ENCODE measurements around the gene PRX.
"Not testable (repeated sequence)": the region's sequence is repeated elsewhere in the genome, so short reads cannot be mapped to it uniquely, and the experiment has no call there.

The PRX gene

GRCh38 chr19:40441719-40442253 lies 28.6 kb upstream of the PRX start:
- Histone ChIP-seq H3K9me3 (ENCODE audit: control insufficient read depth in 5 of 5, low read length in 5 of 5) (no peaks in the 10 kb centered on the region), H3K4me1 (ENCODE audit: control insufficient read depth in 5 of 5, insufficient read depth in 5 of 5, low read length in 5 of 5) (peaks cover 9 to 28% (median 23%) of the 10 kb centered on the region in 5 donors), H3K9ac (ENCODE audit: low read length in 5 of 5) (peak overlapping the region in 4 of 5 donors; percentile 70 to 99 (median 86)), H3K36me3 (ENCODE audit: control insufficient read depth in 5 of 5, insufficient read depth in 5 of 5, low read length in 5 of 5) (peaks cover 0 to 28% (median 22%) of the 10 kb centered on the region in 5 donors), H3K27me3 (ENCODE audit: control insufficient read depth in 5 of 5, insufficient read depth in 4 of 5, low read length in 5 of 5) (no peaks in the 10 kb centered on the region), H3K27ac (ENCODE audit: low read depth, low read length) (peak overlapping the region; percentile 99), H3K4me3 (ENCODE audit: low read depth in 1 of 5, low read length in 5 of 5) (peak overlapping the region in 2 of 5 donors; percentile 83 to 100)

- peaks cover 11 to 28% (median 26%) of the 10 kb centered on the region in 5 donors for H3K4me1 ChIP-seq (ENCODE audit: control insufficient read depth in 5 of 5, insufficient read depth in 5 of 5, low read length in 5 of 5)
- H3K4me3 ChIP-seq (ENCODE audit: low read depth in 1 of 5, low read length in 5 of 5): no peak overlapping the region
- H3K27me3 ChIP-seq (ENCODE audit: control insufficient read depth in 5 of 5, insufficient read depth in 4 of 5, low read length in 5 of 5): no peaks in the 10 kb centered on the region
- no peak overlapping the region for H3K9ac ChIP-seq (ENCODE audit: low read length in 5 of 5)
- H3K27ac ChIP-seq (ENCODE audit: low read depth, low read length): no peak overlapping the region
- peaks cover 0 to 23% (median 21%) of the 10 kb centered on the region in 5 donors for H3K36me3 ChIP-seq (ENCODE audit: control insufficient read depth in 5 of 5, insufficient read depth in 5 of 5, low read length in 5 of 5)
- no peaks in the 10 kb centered on the region for H3K9me3 ChIP-seq (ENCODE audit: control insufficient read depth in 5 of 5, low read length in 5 of 5)
These were observed 25.1 kb upstream of the PRX start for GRCh38 chr19:40438284-40438683.

- Histone ChIP-seq H3K36me3 (ENCODE audit: control insufficient read depth in 5 of 5, insufficient read depth in 5 of 5, low read length in 5 of 5) (no peaks in the 10 kb centered on the region), H3K9ac (ENCODE audit: low read length in 5 of 5) (peak overlapping the region; percentile 79 to 93 (median 86)), H3K9me3 (ENCODE audit: control insufficient read depth in 5 of 5, low read length in 5 of 5) (no peaks in the 10 kb centered on the region), H3K4me3 (ENCODE audit: low read depth in 1 of 5, low read length in 5 of 5) (peak overlapping the region; percentile 48 to 83 (median 68)), H3K27ac (ENCODE audit: low read depth, low read length) (peak overlapping the region; percentile 98), H3K27me3 (ENCODE audit: control insufficient read depth in 5 of 5, insufficient read depth in 4 of 5, low read length in 5 of 5) (no peaks in the 10 kb centered on the region), H3K4me1 (ENCODE audit: control insufficient read depth in 5 of 5, insufficient read depth in 5 of 5, low read length in 5 of 5) (peaks cover 5 to 19% (median 18%) of the 10 kb centered on the region in 5 donors)
These were observed 20.4 kb upstream of the PRX start for GRCh38 chr19:40433391-40434216.

- Histone ChIP-seq H3K9ac (ENCODE audit: low read length in 5 of 5) (peak overlapping the region; percentile 79 to 93 (median 86)), H3K27ac (ENCODE audit: low read depth, low read length) (peak overlapping the region; percentile 98), H3K4me3 (ENCODE audit: low read depth in 1 of 5, low read length in 5 of 5) (peak overlapping the region in 4 of 5 donors; percentile 66 to 83 (median 70))
These were observed 19.6 kb upstream of the PRX start for GRCh38 chr19:40432760-40433159.

DNA sequence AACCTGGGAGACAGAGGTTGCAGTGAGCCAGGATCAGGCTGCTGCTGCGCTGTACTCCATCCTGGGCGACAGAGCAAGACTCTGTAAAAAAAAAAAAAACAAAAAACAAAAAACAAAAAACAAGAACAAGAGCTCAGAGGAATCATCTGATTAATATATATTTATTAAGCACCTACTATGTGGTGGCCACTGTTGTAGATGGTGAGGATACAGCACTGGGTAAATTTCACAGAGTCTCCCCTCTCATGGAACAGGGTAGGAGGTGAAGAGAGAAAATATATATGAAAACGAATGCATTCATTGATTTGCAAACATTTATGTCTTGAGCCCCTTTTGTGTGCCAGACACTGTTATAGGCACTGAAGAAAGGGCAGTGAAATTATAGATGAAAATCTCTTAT lies 18.5 kb upstream of the PRX start:
- Histone ChIP-seq H3K27ac (ENCODE audit: low read depth, low read length) (no peak overlapping the region), H3K36me3 (ENCODE audit: control insufficient read depth in 5 of 5, insufficient read depth in 5 of 5, low read length in 5 of 5) (no peaks in the 10 kb centered on the region)

More at GRCh38 chr19:40432760-40433159, 19.6 kb upstream of the PRX start:
- not testable (repeated sequence) for H3K36me3 ChIP-seq (ENCODE audit: control insufficient read depth in 5 of 5, insufficient read depth in 5 of 5, low read length in 5 of 5); H3K9me3 ChIP-seq (ENCODE audit: control insufficient read depth in 5 of 5, low read length in 5 of 5); H3K27me3 ChIP-seq (ENCODE audit: control insufficient read depth in 5 of 5, insufficient read depth in 4 of 5, low read length in 5 of 5)
- H3K4me1 ChIP-seq (ENCODE audit: control insufficient read depth in 5 of 5, insufficient read depth in 5 of 5, low read length in 5 of 5): peaks cover 5 to 19% (median 18%) of the 10 kb centered on the region in 5 donors

DNA sequence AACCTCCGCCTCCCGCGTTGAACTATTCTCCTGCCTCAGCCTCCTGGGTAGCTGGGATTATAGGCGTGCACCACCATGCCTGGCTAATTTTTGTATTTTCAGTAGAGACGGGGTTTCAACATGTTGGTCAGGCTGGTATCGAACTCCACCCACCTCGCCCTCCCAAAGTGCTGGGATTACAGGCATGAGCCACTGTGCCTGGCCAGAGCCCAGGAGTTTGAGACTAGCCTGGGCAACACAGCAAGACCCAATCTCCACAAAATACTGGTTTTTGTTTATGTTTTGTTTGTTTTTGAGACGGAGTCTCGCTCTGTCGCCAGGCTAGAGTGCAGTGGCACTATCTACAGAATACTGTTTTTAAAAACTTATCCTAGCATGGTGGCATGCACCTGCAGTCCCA lies 17.1 kb upstream of the PRX start:
- not testable (repeated sequence) for H3K9me3 ChIP-seq (ENCODE audit: control insufficient read depth in 5 of 5, low read length in 5 of 5); H3K27ac ChIP-seq (ENCODE audit: low read depth, low read length); H3K4me3 ChIP-seq (ENCODE audit: low read depth in 1 of 5, low read length in 5 of 5); H3K27me3 ChIP-seq (ENCODE audit: control insufficient read depth in 5 of 5, insufficient read depth in 4 of 5, low read length in 5 of 5); H3K36me3 ChIP-seq (ENCODE audit: control insufficient read depth in 5 of 5, insufficient read depth in 5 of 5, low read length in 5 of 5); H3K9ac ChIP-seq (ENCODE audit: low read length in 5 of 5)
- H3K4me1 ChIP-seq (ENCODE audit: control insufficient read depth in 5 of 5, insufficient read depth in 5 of 5, low read length in 5 of 5): peaks cover 8 to 23% (median 22%) of the 10 kb centered on the region in 5 donors

More for the DNA sequence above, 18.5 kb upstream of the PRX start:
- Histone ChIP-seq H3K4me3 (ENCODE audit: low read depth in 1 of 5, low read length in 5 of 5) (no peak overlapping the region), H3K9ac (ENCODE audit: low read length in 5 of 5) (no peak overlapping the region), H3K4me1 (ENCODE audit: control insufficient read depth in 5 of 5, insufficient read depth in 5 of 5, low read length in 5 of 5) (peaks cover 5 to 19% (median 18%) of the 10 kb centered on the region in 5 donors), H3K9me3 (ENCODE audit: control insufficient read depth in 5 of 5, low read length in 5 of 5) (no peaks in the 10 kb centered on the region), H3K27me3 (ENCODE audit: control insufficient read depth in 5 of 5, insufficient read depth in 4 of 5, low read length in 5 of 5) (no peaks in the 10 kb centered on the region)

DNA sequence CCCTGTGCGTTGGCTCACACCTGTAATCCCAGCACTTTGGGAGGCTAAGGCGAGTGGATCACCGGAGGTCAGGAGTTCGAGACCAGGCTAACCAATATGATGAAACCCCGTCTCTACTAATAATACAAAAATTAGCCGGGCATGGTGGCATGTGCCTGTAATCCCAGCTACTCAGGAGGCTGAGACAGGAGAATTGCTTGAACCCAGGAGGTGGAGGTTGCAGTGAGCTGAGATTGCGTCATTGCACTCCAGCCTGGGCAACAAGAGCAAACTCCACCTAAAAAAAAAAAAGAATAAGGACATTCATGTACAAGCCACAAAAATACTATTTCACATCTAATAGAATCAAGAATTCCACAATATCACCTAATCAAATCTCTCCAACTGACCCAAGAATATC lies 15.0 kb upstream of the PRX start:
- peaks cover 5 to 32% (median 27%) of the 10 kb centered on the region in 5 donors for H3K4me1 ChIP-seq (ENCODE audit: control insufficient read depth in 5 of 5, insufficient read depth in 5 of 5, low read length in 5 of 5)
- not testable (repeated sequence) for H3K9ac ChIP-seq (ENCODE audit: low read length in 5 of 5); H3K27me3 ChIP-seq (ENCODE audit: control insufficient read depth in 5 of 5, insufficient read depth in 4 of 5, low read length in 5 of 5); H3K9me3 ChIP-seq (ENCODE audit: control insufficient read depth in 5 of 5, low read length in 5 of 5); H3K27ac ChIP-seq (ENCODE audit: low read depth, low read length); H3K36me3 ChIP-seq (ENCODE audit: control insufficient read depth in 5 of 5, insufficient read depth in 5 of 5, low read length in 5 of 5); H3K4me3 ChIP-seq (ENCODE audit: low read depth in 1 of 5, low read length in 5 of 5)

- peak within 1 kb of the TSS; percentile 84 to 99 (median 98) for H3K4me3 ChIP-seq (ENCODE audit: low read depth in 1 of 5, low read length in 5 of 5)
- peaks cover 3 to 41% (median 30%) of the 10 kb centered on the region in 5 donors for H3K4me1 ChIP-seq (ENCODE audit: control insufficient read depth in 5 of 5, insufficient read depth in 5 of 5, low read length in 5 of 5)
- H3K9me3 ChIP-seq (ENCODE audit: control insufficient read depth in 5 of 5, low read length in 5 of 5): no peaks in the 10 kb centered on the region
- peak within 1 kb of the TSS; percentile 98 for H3K27ac ChIP-seq (ENCODE audit: low read depth, low read length)
- H3K9ac ChIP-seq (ENCODE audit: low read length in 5 of 5): peak within 1 kb of the TSS; percentile 83 to 99 (median 97)
- no peaks in the 10 kb centered on the region for H3K27me3 ChIP-seq (ENCODE audit: control insufficient read depth in 5 of 5, insufficient read depth in 4 of 5, low read length in 5 of 5)
- H3K36me3 ChIP-seq (ENCODE audit: control insufficient read depth in 5 of 5, insufficient read depth in 5 of 5, low read length in 5 of 5): peaks cover 0 to 14% (median 12%) of the 10 kb centered on the region in 5 donors
These were observed 12.5 kb upstream of the PRX start, which contains the start of gene SERTAD1 for GRCh38 chr19:40425450-40426287. Gene SERTAD1, minus strand, starts transcription at chr19:40425992. Its CDS starts 2,446 bp downstream, at chr19:40423546.

- Histone ChIP-seq H3K27me3 (ENCODE audit: control insufficient read depth in 5 of 5, insufficient read depth in 4 of 5, low read length in 5 of 5) (no peaks in the 10 kb centered on the region), H3K27ac (ENCODE audit: low read depth, low read length) (peak overlapping the region; percentile 98)
These were observed 11.7 kb upstream of the PRX start for GRCh38 chr19:40424637-40425449.

More at GRCh38 chr19:40424637-40425449, 11.7 kb upstream of the PRX start:
- Histone ChIP-seq H3K36me3 (ENCODE audit: control insufficient read depth in 5 of 5, insufficient read depth in 5 of 5, low read length in 5 of 5) (peaks cover 0 to 14% (median 12%) of the 10 kb centered on the region in 5 donors), H3K4me3 (ENCODE audit: low read depth in 1 of 5, low read length in 5 of 5) (peak overlapping the region; percentile 84 to 99 (median 98)), H3K9ac (ENCODE audit: low read length in 5 of 5) (peak overlapping the region; percentile 83 to 99 (median 97)), H3K9me3 (ENCODE audit: control insufficient read depth in 5 of 5, low read length in 5 of 5) (no peaks in the 10 kb centered on the region), H3K4me1 (ENCODE audit: control insufficient read depth in 5 of 5, insufficient read depth in 5 of 5, low read length in 5 of 5) (peaks cover 3 to 44% (median 30%) of the 10 kb centered on the region in 5 donors)

All from subcutaneous abdominal adipose tissue (tissue), 5 donors.